Mesenchymal stem cell (in vitro differentiated cells and primary cell): ENCODE data around the gene RYR2.

ENCODE experiments used
- DNase-seq: peaks from one replicate; pipeline ENCODE4 v3.0.0-alpha.2; 2013
- H2AFZ ChIP-seq: one replicate; pipeline ENCODE4 v1.6.1; 2013; ENCODE audit warnings: low read depth, mild to moderate bottlenecking, control low read depth, inconsistent platforms, low read length, moderate library complexity
- H2AK5ac ChIP-seq: 2 replicates; pipeline ENCODE4 v1.6.1; 2013; ENCODE audit warnings: low read length, moderate library complexity, mild to moderate bottlenecking, inconsistent platforms; ENCODE audit not compliant: severe bottlenecking
- H2BK120ac ChIP-seq: one replicate; pipeline ENCODE4 v1.6.1; 2013; ENCODE audit warnings: low read depth, mild to moderate bottlenecking, inconsistent platforms, low read length, moderate library complexity
- H2BK12ac ChIP-seq, 2 experiments: one replicate each; pipeline ENCODE4 v1.6.1; 2013; ENCODE audit warnings: inconsistent platforms in 2 of 2, low read length in 2 of 2, mild to moderate bottlenecking in 2 of 2, moderate library complexity in 2 of 2, control low read depth in 1 of 2
- H2BK15ac ChIP-seq: one replicate; pipeline ENCODE4 v1.6.1; 2013; ENCODE audit warnings: mild to moderate bottlenecking, low read depth, inconsistent platforms; ENCODE audit not compliant: poor library complexity, severe bottlenecking
- H2BK5ac ChIP-seq: 2 replicates; pipeline ENCODE4 v1.6.1; 2013; ENCODE audit warnings: low read depth, mild to moderate bottlenecking, low read length, control low read depth, inconsistent platforms; ENCODE audit not compliant: poor library complexity, severe bottlenecking
- H3K14ac ChIP-seq, 2 experiments: one replicate each; pipeline ENCODE4 v1.6.1; 2013; ENCODE audit warnings: inconsistent platforms in 2 of 2, low read length in 2 of 2, control low read depth in 1 of 2, mild to moderate bottlenecking in 1 of 2, moderate library complexity in 1 of 2
- H3K18ac ChIP-seq, 2 experiments: one replicate each; pipeline ENCODE4 v1.6.1; 2013; ENCODE audit warnings: inconsistent platforms in 2 of 2, low read length in 2 of 2, control low read depth in 1 of 2, low read depth in 1 of 2, mild to moderate bottlenecking in 1 of 2
- H3K23ac ChIP-seq, 2 experiments: one replicate each; pipeline ENCODE4 v1.6.1; 2013; ENCODE audit warnings: inconsistent platforms in 2 of 2, low read length in 2 of 2, mild to moderate bottlenecking in 2 of 2, moderate library complexity in 2 of 2, control low read depth in 1 of 2
- H3K27ac ChIP-seq: 2 replicates; pipeline ENCODE4 v1.5.1; 2013; ENCODE audit warnings: mild to moderate bottlenecking, moderate library complexity, low read length, control low read depth, inconsistent platforms; ENCODE audit not compliant: poor library complexity, severe bottlenecking
- H3K27me3 ChIP-seq, 2 experiments: 2 replicates each; pipeline versions ENCODE4 v1.6.1 to v1.7.0; 2013; ENCODE audit warnings: low read length in 2 of 2, mild to moderate bottlenecking in 2 of 2, moderate library complexity in 2 of 2, control low read depth in 1 of 2, inconsistent platforms in 1 of 2; ENCODE audit not compliant: control insufficient read depth in 1 of 2, insufficient read depth in 1 of 2
- H3K36me3 ChIP-seq, 2 experiments: 2 replicates each; pipeline versions ENCODE4 v1.6.1 to v1.7.0; 2013; ENCODE audit warnings: low read length in 2 of 2, control low read depth in 1 of 2, inconsistent platforms in 1 of 2, low read depth in 1 of 2, mild to moderate bottlenecking in 1 of 2; ENCODE audit not compliant: insufficient read depth in 2 of 2, control insufficient read depth in 1 of 2
- H3K4ac ChIP-seq, 2 experiments: one replicate each; pipeline ENCODE4 v1.6.1; 2013; ENCODE audit warnings: inconsistent platforms in 2 of 2, low read length in 2 of 2, mild to moderate bottlenecking in 2 of 2, moderate library complexity in 2 of 2, control low read depth in 1 of 2, low read depth in 1 of 2
- H3K4me1 ChIP-seq: 2 replicates; pipeline ENCODE4 v1.6.1; 2013; ENCODE audit warnings: low read depth, low read length, control low read depth; ENCODE audit not compliant: control insufficient read depth, insufficient read depth
- H3K4me2 ChIP-seq: 2 replicates; pipeline ENCODE4 v1.6.1; 2013; ENCODE audit warnings: low read length, mild to moderate bottlenecking, inconsistent platforms; ENCODE audit not compliant: poor library complexity, severe bottlenecking
- H3K4me3 ChIP-seq, 2 experiments: 2 replicates each; pipeline versions ENCODE4 v1.5.1 to v1.7.0; 2013; ENCODE audit warnings: low read length in 2 of 2, mild to moderate bottlenecking in 2 of 2, control low read depth in 1 of 2, low read depth in 1 of 2; ENCODE audit not compliant: insufficient read depth in 1 of 2
- H3K79me1 ChIP-seq: replicated peaks from 2 replicates; pipeline ENCODE4 v1.6.1; 2013; ENCODE audit warnings: mild to moderate bottlenecking, control low read depth, low read length, inconsistent platforms; ENCODE audit not compliant: poor library complexity, severe bottlenecking
- H3K9ac ChIP-seq: 2 replicates; pipeline ENCODE4 v1.7.0; 2013; ENCODE audit warnings: mild to moderate bottlenecking, low read length, moderate library complexity
- H3K9me3 ChIP-seq: 2 replicates; pipeline ENCODE4 v1.7.0; 2013; ENCODE audit warnings: mild to moderate bottlenecking, low read length; ENCODE audit not compliant: control insufficient read depth
- H4K8ac ChIP-seq: one replicate; pipeline ENCODE4 v1.6.1; 2013; ENCODE audit warnings: inconsistent platforms, mild to moderate bottlenecking, low read length, moderate library complexity
- H4K91ac ChIP-seq: one replicate; pipeline ENCODE4 v1.6.1; 2013; ENCODE audit warnings: mild to moderate bottlenecking, low read length, inconsistent platforms
- WGBS: methylation state at CpG from one replicate; pipeline ENCODE4 v1.1.7; 2013; ENCODE audit warnings: mixed read lengths; 5-methylcytosine and 5-hydroxymethylcytosine counted together

The RYR2 gene

DNA sequence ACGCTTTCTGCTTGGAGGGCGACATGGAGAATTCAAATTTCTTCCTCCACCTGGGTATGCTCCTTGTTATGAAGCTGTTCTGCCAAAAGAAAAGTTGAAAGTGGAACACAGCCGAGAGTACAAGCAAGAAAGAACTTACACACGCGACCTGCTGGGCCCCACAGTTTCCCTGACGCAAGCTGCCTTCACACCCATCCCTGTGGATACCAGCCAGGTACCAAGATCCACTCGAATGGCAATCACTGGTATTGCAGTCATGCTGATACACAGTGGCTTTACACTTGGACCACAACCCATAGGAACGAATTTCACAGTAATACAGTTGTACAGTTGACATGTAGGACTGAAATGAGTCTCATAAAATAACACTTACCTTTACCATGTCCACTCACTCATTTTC is 461.3 kb downstream of the RYR2 start:
- Histone ChIP-seq H4K91ac (no peak overlapping the region), H2BK15ac (no peak overlapping the region), H3K36me3 (no peaks in the 10 kb centered on the region), H3K4me2 (no peak overlapping the region), H3K27ac (no peak overlapping the region), H2AFZ (no peak overlapping the region), H3K27me3 (no peaks in the 10 kb centered on the region), H4K8ac (no peak overlapping the region), H3K18ac (no peak overlapping the region), H3K4ac (no peak overlapping the region), H3K9me3 (peaks cover 5% of the 10 kb centered on the region), H3K9ac (no peak overlapping the region), H3K14ac (no peak overlapping the region), H3K23ac (no peak overlapping the region), H3K4me3 (no peak overlapping the region), H2BK12ac (no peak overlapping the region), H2AK5ac (no peak overlapping the region), H3K79me1 (no peaks in the 10 kb centered on the region), H2BK120ac (no peak overlapping the region), H2BK5ac (no peak overlapping the region), H3K4me1 (no peaks in the 10 kb centered on the region)
- 73% methylated on average over 8 of the region's 8 CpGs for WGBS
- DNase-seq, result no peak

DNA sequence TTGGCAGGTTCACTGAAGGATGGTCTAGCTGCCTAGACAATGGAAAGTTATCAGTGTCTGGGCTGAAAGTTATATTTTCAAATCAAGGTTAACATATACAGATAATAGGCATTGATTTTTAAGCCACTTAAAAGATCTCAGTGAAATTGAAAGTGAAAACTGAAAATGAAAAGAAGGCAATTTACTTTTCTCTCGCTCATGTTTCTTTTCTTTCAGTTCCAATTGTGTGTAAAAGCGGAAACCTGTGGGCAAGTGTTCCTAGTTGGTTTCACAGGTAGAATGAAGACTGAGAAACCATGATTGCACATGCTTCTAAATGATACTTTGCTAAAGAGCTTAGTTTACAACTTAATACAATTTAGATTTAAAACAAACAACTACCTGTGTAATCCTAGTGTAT is 465.0 kb downstream of the RYR2 start:
- H3K79me1 ChIP-seq, result no peaks in the 10 kb centered on the region
- no peak overlapping the region for H2BK15ac ChIP-seq
- peaks cover 5% of the 10 kb centered on the region for H3K9me3 ChIP-seq
- H3K18ac ChIP-seq, result no peak overlapping the region
- no peak overlapping the region for H3K14ac ChIP-seq
- no peak overlapping the region for H3K9ac ChIP-seq
- no peaks in the 10 kb centered on the region for H3K36me3 ChIP-seq
- no peak for DNase-seq
- no peaks in the 10 kb centered on the region for H3K4me1 ChIP-seq
- no peak overlapping the region for H3K23ac ChIP-seq
- no peak overlapping the region for H2AFZ ChIP-seq
- no peak overlapping the region for H3K4me2 ChIP-seq
- no peak overlapping the region for H3K4me3 ChIP-seq
- H4K91ac ChIP-seq, result no peak overlapping the region
- no peak overlapping the region for H3K4ac ChIP-seq
- no peak overlapping the region for H2BK120ac ChIP-seq
- 100% methylated on average over 2 of the region's 2 CpGs for WGBS
- H3K27ac ChIP-seq, result no peak overlapping the region
- H4K8ac ChIP-seq, result no peak overlapping the region
- no peak overlapping the region for H2BK5ac ChIP-seq
- H2AK5ac ChIP-seq, result no peak overlapping the region
- H2BK12ac ChIP-seq, result no peak overlapping the region
- H3K27me3 ChIP-seq, result no peaks in the 10 kb centered on the region

- no peak overlapping the region for H2BK120ac ChIP-seq
- H3K4me2 ChIP-seq, result no peak overlapping the region
- H3K27me3 ChIP-seq, result no peaks in the 10 kb centered on the region
- no peak overlapping the region for H3K27ac ChIP-seq
- H3K18ac ChIP-seq, result no peak overlapping the region
- H3K14ac ChIP-seq, result no peak overlapping the region
- DNase-seq, result no peak
- WGBS, result 74% methylated on average over 2 of the region's 2 CpGs
- H3K4me1 ChIP-seq, result no peaks in the 10 kb centered on the region
- H4K8ac ChIP-seq, result no peak overlapping the region
- H3K4me3 ChIP-seq, result no peak overlapping the region
- H3K23ac ChIP-seq, result no peak overlapping the region
- no peak overlapping the region for H2BK12ac ChIP-seq
- H3K79me1 ChIP-seq, result no peaks in the 10 kb centered on the region
- no peak overlapping the region for H2AK5ac ChIP-seq
- H3K36me3 ChIP-seq, result no peaks in the 10 kb centered on the region
- H2BK15ac ChIP-seq, result no peak overlapping the region
- no peak overlapping the region for H2BK5ac ChIP-seq
- peaks cover 8% of the 10 kb centered on the region for H3K9me3 ChIP-seq
- H2AFZ ChIP-seq, result no peak overlapping the region
- H4K91ac ChIP-seq, result no peak overlapping the region
- H3K4ac ChIP-seq, result no peak overlapping the region
- H3K9ac ChIP-seq, result no peak overlapping the region
These were observed 467.8 kb downstream of the RYR2 start for GRCh38 chr1:237509748-237510147.

- Histone ChIP-seq H4K8ac (no peak overlapping the region), H3K23ac (no peak overlapping the region), H3K14ac (no peak overlapping the region), H2AK5ac (no peak overlapping the region), H2BK15ac (no peak overlapping the region), H4K91ac (no peak overlapping the region), H2BK12ac (no peak overlapping the region), H3K4me3 (no peak overlapping the region), H3K27ac (no peak overlapping the region), H3K18ac (no peak overlapping the region), H2AFZ (no peak overlapping the region), H3K4me1 (no peaks in the 10 kb centered on the region), H3K79me1 (no peaks in the 10 kb centered on the region), H3K4me2 (no peak overlapping the region), H3K9ac (no peak overlapping the region), H3K27me3 (no peaks in the 10 kb centered on the region), H3K36me3 (no peaks in the 10 kb centered on the region), H2BK5ac (no peak overlapping the region), H3K9me3 (peaks cover 15% of the 10 kb centered on the region), H3K4ac (no peak overlapping the region), H2BK120ac (no peak overlapping the region)
- DNase-seq, result no peak
- WGBS, result 73% methylated on average over 3 of the region's 3 CpGs
These were observed 483.1 kb downstream of the RYR2 start for GRCh38 chr1:237525102-237525501.
